Ovary (tissue), 3 donors: ENCODE data around the gene HIBCH.

ENCODE experiments used
- POLR2A ChIP-seq: fragments of 450-650 bp; IDR thresholded peaks from one replicate; pipeline ENCODE4 v1.6.1; 2017; ENCODE audit warnings: antibody characterized with exemption, mild to moderate bottlenecking, moderate library complexity
- TF ChIP-seq, protein P1 (sequence below), 3 donors: fragments of 450-650 bp in 2 of 3; fragments of 200-600 bp in 1 of 3; IDR thresholded peaks; one replicate each; pipeline versions ENCODE4 v1.5.1 to v1.8.0; 2016 to 2022; ENCODE audit warnings: antibody characterized with exemption in 3 of 3, mild to moderate bottlenecking in 1 of 3
- donor health status: DM: no; HTN: no; CAD: no.

DNA sequence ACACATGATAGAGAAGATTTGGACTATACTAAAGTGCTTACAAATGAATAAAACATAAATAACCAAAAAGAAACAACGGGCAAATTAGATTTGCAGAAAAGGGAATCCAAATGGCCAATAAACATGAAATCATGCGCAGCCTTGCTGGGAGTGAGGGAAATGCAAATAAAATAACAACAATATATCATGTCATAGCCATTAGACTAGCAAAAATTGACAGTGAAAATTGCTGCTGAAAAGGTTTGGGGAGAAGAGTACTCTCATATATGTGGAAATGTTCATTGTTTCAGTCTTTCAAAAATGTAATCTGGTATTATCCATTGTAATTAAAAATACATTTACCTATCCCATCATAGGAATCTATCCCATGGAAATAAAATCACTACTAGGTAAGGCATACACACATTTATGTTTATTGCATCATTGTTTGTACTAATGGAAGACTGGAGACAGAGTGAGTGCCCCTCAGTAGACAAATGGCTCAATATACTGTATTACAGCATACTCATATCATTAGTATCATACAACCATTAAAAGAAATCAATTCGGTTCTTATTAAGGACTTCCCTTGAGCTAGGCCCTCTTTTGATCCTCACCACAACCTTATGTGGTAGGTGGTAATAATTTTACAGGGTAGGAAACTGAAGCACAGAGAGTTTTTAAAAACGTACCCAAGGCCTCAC, 163.0 kb downstream of the HIBCH start:
- TF ChIP-seq, protein P1, sequence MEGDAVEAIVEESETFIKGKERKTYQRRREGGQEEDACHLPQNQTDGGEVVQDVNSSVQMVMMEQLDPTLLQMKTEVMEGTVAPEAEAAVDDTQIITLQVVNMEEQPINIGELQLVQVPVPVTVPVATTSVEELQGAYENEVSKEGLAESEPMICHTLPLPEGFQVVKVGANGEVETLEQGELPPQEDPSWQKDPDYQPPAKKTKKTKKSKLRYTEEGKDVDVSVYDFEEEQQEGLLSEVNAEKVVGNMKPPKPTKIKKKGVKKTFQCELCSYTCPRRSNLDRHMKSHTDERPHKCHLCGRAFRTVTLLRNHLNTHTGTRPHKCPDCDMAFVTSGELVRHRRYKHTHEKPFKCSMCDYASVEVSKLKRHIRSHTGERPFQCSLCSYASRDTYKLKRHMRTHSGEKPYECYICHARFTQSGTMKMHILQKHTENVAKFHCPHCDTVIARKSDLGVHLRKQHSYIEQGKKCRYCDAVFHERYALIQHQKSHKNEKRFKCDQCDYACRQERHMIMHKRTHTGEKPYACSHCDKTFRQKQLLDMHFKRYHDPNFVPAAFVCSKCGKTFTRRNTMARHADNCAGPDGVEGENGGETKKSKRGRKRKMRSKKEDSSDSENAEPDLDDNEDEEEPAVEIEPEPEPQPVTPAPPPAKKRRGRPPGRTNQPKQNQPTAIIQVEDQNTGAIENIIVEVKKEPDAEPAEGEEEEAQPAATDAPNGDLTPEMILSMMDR (IDR thresholded peaks at IDR 0.05): no peak
- no peak for TF ChIP-seq POLR2A
